GM19468 (cell line): Measurements from ENCODE around the gene HTR3A.

Experiments
- ATAC-seq: cut with Tn5 transposase; IDR thresholded peaks from one replicate; pipeline ENCODE4 v1.9.1; 2021; ENCODE audit warnings: mild to moderate bottlenecking, moderate library complexity, moderate number of reproducible peaks; ENCODE audit not compliant: unreplicated experiment; ENCODE audit errors: extremely low read depth

The HTR3A gene

DNA sequence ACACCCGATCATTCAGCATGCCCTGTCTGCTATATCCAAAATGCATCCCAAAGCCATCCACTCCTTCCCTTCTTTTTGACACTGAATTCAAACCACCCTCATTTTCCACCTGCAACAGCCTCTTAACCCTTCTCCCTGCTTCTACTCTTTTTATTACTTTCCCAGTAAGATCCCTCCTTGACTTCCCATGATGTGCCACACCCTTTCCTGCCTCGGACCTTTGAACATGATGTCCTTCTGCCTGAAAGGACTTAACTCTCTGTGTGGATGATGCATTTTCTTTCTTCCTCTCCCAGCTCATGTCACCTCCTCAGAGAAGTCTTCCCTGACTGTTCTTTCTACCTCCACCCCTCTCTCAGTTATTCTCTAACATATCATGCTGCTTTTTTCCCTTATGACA lies 36.5 kb downstream of the HTR3A start:
- ATAC-seq, result no peak

DNA sequence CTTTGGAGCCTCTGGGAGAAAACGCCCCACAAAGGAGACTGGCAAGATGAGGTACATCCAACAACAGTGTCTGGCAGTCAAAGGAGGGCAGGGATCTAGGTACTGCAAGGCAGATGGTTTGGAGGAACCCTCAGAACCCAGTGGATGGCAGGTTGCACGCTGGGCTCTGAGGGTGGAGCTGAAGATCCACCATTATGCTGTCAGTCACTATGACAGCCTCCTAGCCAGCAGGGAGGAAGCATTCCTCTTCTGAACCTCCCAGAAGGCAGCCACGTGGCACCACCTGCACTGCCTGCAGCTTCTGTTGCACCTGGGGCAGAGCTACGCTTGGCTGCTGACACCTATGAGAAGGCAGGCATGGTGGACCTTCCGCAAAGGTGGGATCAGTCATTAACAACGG lies 40.2 kb downstream of the HTR3A start:
- no peak for ATAC-seq

DNA sequence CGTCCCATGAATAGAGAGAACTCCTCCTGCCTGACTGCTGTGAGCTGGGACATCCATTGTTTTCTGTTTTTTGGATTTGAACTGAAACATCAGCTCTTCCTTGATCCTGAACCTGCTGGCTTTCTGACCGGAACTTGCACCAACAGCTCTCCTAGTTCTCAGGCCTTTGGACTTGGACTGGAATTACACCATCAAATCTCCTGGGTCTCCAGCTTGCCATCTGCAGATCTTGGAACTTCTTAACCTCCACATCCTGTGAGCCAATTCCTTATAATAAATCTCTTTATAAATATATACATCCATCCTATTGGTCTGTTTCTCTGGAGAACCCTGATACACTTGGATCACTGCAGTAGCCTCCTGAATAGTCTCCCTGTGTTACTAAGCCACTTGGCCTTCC lies 42.1 kb downstream of the HTR3A start:
- ATAC-seq, result no peak

DNA sequence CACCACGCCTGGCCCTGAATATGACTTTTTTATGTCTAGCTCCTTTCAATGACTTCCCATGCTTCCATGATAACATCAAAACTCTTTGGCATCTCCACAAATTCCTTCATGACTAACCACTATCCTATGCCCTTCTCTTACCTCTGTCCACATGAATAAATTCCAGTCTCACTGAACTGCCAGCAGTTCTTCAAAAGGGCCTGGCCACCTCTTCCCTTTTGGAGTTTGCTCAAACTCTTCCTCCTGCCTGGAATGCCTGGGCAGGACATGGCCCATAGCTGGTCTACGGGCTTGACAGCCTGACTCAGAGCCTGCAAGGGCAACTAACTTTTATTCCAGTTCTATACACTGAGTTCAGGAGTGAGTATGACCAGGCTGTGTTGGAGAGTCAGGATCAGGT lies 42.8 kb downstream of the HTR3A start:
- no peak for ATAC-seq

DNA sequence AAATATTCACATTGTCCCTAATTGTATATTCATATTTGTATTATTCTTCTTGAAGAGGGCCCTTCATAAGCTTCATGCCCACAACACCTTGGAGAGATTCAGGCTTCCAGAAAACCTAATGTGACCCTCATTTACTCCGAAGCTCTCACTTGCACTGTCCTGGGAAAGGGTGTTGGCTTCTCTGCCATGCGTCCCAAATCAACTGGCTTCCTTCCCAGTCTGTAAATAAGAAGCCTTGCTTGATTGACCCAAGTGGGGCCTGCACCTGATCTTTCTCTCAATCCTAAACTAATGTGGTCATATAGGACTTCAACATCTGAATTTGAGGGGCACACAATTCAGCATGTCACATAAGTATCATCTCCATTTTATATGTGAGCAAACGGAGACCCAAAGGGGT lies 44.1 kb downstream of the HTR3A start:
- no peak for ATAC-seq

DNA sequence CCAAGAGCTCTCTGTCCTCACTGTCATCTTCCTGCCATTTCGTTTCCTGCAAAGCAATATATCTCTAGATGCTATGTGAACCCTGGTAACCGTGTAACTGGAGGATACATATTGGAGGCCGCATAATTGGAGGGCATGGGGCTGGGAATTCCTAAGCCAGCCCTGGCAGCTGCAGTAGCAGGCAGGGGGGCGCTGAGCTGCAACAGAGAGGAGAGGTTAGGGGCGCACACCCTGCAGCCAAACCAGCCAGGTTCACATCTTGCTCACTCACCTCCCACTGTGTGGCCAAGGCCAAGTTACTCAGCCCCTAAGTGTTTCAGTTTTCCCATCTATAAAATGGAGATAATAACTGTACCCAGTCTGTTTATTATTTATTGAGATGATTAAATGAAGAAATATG lies 44.7 kb downstream of the HTR3A start:
- no peak for ATAC-seq

DNA sequence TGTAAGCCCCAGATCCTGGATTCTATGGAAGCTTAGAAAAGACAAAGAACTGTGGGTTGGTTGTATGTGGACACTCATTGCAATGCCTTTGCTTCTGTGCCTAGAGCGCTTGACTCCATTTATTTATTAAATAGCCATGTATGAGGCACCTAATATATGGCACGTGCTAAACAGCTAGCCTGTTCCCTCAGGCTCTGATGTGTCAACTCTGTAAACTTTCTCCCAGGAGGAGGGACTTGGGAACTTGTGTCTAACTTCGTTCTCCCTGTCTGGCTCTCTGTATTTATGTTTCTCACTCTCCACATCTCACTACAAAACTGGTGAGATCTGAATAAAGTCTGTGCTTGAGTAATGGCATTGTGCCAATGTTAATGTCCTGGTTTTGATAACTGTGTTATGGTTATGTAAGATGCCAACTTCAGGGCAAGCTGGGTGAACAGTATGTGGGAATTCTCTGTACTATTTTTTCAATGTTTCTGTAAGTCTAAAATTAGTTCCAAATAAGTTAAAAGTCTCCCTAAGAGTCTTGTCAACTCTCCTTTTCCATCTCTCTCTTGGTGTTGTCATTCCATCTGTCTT lies 50.5 kb downstream of the HTR3A start:
- no peak for ATAC-seq

DNA sequence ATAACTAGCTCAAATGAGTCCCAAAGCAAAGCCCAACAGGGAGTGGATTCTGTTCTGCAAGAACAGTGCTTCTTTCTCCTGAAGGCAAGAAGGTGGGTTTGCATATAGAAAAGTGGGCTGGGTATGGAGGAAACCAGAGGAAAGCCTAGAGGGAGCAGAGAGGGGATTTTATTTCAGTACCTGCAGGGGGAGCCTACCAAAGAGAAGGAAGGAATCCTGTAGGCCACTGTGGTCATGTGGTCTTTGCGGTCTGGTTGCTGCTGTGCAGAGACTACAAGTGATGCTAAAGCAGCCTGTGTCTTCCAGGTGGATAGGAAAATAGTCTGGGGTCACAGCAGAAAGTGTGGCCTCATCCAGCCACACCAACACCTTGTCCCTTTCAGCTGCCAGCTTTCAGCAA lies 51.4 kb downstream of the HTR3A start:
- ATAC-seq, result no peak

DNA sequence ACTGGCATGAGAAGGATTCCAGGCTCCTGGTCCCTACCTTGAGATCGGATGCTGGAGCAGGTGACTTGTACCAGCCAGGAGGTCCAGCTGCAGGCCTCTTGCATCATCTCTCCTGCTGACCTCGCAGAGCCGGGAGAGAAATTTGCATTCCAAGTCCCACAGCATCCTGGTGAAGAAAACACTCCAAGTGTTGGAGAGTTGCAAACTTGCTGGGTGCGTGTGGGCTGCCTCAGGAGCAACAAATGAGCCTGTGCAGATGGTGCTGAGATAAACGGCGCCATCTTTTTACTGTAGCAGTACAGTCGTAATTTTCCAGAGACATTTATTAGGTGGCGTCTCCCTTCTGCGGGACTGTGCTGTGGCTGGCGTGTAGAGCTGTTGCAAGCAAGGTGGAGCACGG lies 52.5 kb downstream of the HTR3A start:
- ATAC-seq, result no peak

DNA sequence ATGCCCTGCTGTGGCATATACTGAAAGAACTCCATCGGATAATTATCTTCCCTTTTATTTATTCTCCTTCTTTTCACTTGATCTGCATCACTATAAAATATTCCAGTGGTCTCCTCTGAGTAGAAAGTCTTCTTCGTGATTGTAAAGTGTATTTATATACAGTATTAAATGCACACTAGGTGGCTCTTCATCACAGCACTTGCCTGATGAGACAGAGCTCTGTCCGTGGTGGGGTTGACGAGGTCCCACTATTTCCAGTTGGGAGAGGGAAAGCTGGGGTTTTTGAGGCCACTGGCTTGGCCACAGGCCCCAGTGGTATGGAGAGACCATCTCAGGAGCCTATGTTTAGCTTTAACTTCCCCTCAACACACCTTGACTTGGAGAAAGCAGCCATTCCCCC lies 53.0 kb downstream of the HTR3A start:
- no peak for ATAC-seq

DNA sequence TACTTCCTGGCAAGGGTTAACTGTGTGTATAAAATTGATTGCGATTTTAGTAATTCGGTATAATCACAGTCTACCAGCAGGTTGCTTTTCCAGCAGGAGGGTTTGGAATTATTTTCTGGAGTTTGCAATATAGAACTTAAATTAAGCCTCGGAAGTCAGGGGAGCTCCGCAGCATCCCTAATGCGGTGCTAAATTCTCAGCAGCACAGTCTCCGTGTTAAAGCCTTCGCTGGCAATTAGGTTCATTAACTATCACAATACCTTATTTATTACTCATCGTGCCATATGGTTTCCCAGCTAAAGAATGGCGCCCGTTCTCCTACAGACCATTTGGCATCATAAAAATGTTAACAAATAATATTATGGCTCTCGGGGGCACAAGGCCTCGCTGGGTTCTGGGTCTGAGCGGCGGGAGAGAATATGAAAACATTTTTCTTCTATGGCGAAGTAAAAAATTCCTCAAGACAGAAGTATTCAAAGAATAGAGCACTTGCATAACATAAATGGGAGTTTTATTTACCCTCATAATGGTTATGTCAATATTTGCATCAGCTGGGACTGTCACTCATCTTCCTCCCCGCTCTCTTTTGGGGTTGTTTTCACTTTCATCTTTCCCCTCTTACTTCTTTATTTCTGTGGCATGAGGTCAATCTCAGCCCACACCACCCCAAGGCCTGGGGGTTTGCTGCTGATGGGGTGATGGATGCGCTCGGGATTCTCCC lies 56.5 kb downstream of the HTR3A start:
- ATAC-seq, result no peak

DNA sequence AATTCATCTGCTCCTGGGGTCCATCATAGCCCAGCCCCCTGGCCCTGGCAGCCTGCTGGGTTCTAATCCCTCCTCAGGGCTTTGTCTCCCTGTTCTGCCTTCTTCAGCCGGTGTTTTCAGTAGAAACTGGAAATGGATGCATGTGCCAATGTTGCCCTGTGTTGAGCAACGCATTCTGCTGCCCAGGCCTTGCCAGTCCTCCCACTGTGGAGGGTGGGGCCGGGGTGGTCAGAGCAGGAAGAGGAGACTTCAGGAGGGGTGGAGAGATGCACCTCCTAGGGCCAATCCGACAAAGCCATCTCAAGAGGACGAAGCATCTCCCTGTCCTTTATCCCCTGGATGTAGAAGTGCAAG lies 57.0 kb downstream of the HTR3A start:
- no peak for ATAC-seq

DNA sequence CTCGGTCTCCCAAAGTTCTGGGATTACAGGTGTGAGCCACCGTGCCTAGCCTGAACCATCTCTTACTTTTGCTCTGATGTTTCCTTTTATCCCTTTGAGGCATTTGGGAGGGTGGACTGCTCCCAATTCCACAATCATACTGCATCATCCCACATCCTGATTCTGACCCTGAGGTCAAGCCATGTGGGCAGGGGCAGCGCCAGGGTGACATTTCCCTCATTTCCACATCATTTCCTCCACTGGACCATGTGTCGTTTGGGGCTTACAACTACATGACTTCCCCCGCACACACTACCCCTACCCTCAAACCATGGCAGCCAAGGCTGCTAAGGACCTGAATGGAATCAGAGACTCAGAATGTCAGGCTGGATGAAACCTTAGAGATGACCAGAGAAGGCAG lies 58.2 kb downstream of the HTR3A start:
- ATAC-seq, result no peak

DNA sequence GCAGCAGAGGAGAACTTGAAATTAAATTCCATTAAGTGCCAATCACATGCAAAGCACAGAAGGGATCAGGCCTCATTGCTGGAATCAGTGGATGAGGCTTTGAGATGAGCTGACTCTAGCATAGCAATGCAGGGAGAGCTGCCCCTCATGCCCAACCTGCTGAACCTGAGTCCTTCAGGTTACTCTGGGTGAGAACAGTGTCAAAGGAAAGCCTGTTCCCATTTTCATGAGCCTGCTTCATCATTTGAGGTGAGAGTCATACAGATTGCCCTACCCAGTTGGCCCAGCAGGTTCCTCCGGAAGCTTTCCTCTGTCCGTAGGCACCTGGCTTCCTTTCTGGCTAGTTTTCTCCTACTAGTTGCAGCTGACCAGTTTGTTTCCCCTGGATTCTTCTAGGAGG lies 58.7 kb downstream of the HTR3A start:
- ATAC-seq, result no peak

DNA sequence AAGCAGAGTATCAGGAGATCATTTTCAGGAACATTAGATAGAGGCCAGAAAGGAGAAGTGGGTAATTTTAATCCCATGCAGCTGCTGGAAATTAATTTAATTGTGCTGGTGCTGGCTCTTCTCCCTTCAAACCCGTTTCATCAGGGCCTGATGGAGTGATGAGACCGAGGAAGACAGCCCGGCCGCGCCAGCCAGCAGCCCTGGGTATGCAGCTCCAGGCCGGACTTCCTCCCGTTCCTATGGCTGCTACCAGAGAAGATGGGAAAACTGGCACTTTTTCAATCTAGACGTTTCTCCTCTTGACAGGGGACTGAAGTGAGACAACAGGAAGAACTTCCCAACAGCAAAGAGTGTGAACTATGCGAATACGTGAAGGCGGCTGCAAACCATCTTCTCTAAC lies 60.0 kb downstream of the HTR3A start:
- ATAC-seq, result no peak

DNA sequence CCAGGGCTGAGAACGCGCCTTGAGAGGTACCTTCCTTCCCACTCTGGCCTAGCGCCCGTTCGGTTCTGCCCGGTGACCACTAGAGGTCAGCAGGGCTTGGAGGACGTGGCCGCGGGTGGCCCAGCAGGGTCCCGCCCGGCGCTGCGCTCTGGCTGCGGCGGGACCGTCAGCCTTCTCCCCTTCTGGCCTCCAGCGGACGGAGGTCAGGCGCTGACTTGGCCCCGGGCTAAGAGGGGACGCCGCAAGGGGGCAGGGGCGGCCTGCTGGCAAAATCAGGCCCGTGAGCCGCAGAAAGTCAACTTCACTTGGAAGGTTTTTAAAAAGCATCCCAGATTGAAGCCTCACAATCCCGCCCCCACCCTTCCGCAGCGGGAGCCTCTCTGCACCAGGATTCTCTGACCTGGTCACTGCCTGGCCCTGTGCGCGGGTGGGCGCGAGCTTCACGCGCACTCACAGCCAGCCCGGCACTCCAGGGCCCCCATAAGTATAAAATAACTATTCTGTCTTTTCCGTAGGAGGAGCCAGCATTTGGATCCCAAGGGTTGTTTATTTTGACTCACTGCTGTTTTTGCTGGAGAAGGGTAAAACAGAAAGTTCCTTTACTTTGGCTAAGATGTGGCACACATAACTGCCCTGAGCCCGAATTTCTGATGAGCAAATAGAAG lies 61.4 kb downstream of the HTR3A start:
- no peak for ATAC-seq

DNA sequence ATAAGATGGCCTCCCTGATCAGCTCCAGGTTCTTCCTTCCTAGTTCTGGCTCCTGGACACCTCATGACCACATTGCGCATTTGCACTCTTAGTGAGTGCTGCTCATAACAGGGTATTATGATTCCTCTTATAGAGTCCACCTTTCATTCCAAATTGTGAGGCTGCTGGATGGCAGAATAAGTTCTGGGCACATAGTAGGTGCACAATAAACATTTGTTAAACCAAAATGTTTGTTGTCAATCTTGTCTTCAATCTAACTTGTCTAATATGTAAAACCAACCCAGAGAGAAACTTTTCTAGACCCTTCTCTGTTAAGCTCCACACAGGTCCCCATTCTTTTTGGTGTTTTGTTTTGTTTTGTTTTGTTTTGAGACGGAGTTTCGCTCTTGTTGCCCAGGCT lies 62.0 kb downstream of the HTR3A start:
- no peak for ATAC-seq

DNA sequence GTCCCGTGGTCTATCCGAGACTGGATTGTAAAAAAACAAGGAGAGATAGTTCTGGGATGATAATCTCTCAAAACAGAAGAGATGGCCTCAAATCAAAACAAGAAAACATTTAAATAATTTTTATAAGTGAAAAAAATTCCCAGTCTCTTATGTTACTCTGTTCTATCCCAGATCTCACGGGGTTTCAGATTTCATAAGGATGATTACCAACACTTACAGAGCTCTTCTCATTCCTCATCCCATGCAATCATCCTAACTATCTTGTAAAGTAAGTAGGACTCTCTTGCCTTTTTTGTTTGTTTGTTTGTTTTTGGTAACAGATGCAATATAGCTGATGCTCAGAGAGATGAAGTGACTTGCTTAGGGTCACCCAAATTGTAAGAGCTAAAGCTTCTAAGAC lies 64.6 kb downstream of the HTR3A start:
- no peak for ATAC-seq
